Fibroblast of pulmonary artery (primary cell): ENCODE results near the gene RHBDD1.
"Not testable (repeated sequence)": the region's sequence is repeated elsewhere in the genome, so short reads cannot be mapped to it uniquely, and the experiment has no call there.

ENCODE experiments used
- DNase-seq: peaks from one replicate; pipeline ENCODE4 v3.0.0-alpha.2; 2010; ENCODE audit warnings: low read depth
- H3K4me3 ChIP-seq: replicated peaks from 2 replicates; pipeline ENCODE4 v1.5.1; 2011; ENCODE audit warnings: low read depth, mild to moderate bottlenecking, control low read depth, low read length, moderate library complexity
- TF ChIP-seq, protein P1 (sequence below): IDR thresholded peaks from 2 replicates; pipeline ENCODE4 v1.5.1; 2011; ENCODE audit warnings: mild to moderate bottlenecking, control low read depth, low read length, inconsistent platforms; ENCODE audit errors: missing control alignments

Gene RHBDD1

DNA sequence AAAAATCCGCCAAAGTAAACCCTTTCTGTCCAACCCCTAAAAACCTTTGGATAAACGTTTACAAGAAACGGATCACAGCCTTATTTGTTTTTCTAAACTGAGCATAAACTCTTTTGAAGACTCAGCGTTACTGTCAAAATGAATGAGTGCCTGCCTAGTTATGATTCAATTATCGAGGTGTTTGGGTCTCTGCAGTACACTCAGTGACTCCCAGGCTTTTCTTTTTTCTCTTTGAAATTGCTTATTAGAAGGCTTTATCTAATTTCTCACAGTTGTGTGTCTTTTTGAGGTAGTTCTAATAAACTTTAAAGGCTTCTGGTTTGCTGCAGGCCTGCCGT lies 663 bp downstream of the RHBDD1 start:
- no peak for DNase-seq
- TF ChIP-seq, protein P1, sequence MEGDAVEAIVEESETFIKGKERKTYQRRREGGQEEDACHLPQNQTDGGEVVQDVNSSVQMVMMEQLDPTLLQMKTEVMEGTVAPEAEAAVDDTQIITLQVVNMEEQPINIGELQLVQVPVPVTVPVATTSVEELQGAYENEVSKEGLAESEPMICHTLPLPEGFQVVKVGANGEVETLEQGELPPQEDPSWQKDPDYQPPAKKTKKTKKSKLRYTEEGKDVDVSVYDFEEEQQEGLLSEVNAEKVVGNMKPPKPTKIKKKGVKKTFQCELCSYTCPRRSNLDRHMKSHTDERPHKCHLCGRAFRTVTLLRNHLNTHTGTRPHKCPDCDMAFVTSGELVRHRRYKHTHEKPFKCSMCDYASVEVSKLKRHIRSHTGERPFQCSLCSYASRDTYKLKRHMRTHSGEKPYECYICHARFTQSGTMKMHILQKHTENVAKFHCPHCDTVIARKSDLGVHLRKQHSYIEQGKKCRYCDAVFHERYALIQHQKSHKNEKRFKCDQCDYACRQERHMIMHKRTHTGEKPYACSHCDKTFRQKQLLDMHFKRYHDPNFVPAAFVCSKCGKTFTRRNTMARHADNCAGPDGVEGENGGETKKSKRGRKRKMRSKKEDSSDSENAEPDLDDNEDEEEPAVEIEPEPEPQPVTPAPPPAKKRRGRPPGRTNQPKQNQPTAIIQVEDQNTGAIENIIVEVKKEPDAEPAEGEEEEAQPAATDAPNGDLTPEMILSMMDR = no peak
- peak overlapping the region; percentile 72 for H3K4me3 ChIP-seq

DNA sequence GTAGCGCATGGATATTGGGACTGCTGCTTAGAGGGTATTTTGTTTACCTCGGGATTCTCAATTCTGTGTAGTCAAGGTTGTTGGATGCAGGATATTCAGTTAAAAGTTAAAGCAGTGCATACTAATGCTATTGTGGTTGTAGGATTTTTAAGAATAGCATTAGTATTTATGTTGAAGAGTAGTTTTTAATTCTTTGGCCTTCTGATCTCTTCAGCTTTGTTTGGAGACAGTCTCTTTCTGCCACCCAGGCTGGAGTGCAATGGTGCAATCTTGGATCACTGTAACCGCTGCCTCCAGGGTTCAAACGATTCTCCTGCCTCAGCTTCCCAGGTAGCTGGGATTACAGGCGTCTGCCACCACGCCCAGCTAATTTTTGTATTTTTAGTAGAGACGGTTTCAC lies 1.5 kb downstream of the RHBDD1 start:
- DNase-seq = no peak
- H3K4me3 ChIP-seq = peak overlapping the region; percentile 72
- TF ChIP-seq, protein P1 = no peak

DNA sequence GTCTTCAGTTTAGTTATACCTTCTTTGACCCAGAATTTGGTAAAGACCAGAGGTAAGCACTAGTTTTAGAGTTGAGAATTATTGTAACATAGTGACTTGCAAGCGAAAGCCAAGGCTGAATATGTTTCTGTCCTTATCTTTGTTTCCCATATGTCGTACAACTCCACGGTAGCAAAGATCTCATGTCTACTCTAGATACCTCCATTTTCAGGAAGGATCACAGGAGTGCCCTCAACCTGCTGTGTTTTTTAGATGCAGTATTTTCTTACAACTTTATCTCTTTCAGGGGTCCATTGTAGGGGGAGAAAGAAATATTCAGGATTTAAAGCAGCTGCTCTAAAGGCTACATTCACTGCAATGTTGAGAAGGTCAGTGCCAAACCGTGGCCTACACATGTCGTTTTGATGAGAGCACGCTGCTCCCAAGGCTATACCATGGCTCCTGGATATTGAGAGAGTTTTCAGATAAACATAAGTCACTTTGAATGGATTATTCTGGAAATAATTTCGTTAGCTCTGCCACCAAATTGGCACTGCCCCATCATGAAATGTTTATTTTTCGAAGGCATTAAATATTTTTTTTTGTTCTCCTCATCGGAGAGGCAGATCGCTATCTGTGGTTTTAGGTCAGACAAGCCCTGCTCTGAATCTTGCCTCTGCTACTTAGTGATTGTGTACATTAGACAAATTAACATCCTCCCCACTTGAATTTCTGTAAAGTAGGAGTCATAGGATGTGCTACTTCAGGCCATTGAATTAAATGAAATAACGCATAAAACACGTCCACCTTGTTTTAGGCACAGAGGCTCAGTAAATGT lies 2.1 kb downstream of the RHBDD1 start:
- DNase-seq = no peak
- TF ChIP-seq, protein P1 = no peak

DNA sequence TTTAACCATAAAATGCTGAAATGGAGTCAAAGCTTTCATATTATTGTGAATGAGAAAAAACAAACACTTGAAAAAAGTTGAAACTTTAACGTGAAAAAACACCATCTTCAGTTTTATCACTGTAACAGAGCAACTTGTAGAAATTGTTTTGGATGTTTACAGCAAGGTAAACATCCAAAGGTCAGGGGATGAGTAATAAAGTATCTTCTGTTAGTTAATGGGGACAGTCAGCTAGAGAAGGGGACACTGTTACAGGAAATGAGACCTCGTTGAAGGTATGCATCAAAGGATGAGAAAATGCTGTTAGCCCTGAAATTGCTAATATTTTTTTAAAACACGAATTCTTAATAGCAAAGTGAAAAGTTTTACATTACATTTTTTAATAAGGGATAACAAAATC lies 2.9 kb downstream of the RHBDD1 start:
- TF ChIP-seq, protein P1 = no peak
- H3K4me3 ChIP-seq = no peak overlapping the region
- no peak for DNase-seq

More for the DNA sequence above, 2.1 kb downstream of the RHBDD1 start:
- no peak overlapping the region for H3K4me3 ChIP-seq

DNA sequence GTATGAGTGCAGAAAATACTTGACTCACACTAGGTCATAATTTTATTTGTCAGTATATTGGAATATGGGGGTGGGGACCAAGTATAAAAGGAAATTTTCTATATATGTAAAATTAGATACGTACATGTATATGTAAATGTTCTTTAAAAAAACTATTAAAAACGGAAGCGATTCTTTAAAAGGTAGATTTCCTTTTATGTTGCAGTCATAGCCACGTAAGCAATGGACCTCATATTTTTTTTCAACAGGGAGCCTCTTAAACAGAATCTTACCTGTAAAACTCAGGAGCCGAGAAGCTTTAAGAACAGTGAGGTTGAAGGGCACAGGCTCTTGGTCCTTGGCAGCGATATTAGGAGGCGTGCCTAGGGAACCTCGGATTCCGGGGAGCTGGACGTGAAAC lies 3.3 kb downstream of the RHBDD1 start:
- DNase-seq = no peak
- TF ChIP-seq, protein P1 = no peak
- H3K4me3 ChIP-seq = no peak overlapping the region

DNA sequence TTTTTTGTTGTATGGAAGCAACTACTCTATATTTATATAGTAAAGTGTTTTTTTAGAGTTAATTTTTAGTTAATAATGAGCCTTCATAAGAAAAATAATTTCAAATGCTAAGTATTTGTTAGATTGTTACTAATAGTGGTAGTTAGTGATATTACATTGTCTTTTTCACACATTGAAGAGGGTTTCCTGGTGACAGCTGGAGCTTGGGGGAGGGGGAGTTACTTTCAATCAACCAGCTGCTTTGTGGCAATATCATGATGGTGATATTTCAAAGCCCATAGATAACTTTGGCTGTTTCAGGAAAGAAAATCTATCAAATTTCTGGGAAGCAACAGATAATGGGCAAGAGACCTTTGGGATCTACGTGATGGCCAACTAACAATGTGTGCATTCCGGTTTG lies 4.1 kb downstream of the RHBDD1 start:
- H3K4me3 ChIP-seq = no peak overlapping the region
- TF ChIP-seq, protein P1 = no peak
- no peak for DNase-seq

DNA sequence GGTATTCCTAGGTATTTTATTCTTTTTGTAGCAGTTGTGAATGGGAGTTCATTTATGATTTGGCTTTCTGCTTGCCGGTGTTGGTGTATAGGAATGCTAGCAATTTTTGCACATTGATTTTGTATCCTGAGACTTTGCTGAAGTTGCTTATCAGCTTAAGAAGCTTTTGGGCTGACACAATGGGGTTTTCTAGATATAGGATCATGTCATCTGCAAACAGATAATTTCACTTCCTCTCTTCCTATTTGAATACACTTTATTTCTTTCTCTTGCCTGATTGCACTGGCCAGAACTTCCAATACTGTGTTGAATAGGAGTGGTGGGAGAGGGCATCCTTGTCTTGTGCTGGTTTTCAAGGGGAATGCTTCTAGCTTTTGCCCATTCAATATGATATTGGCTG lies 7.1 kb downstream of the RHBDD1 start:
- not testable (repeated sequence) for H3K4me3 ChIP-seq, DNase-seq
